HepG2 (cell line): ENCODE measurements around the gene CXCL17. TPM values are rescaled to one million over a fixed set of nuclear protein-coding genes. Genes with fewer than 3 reads are reported as not detected.

Source experiments
- FOXA3 ChIP-seq: IDR thresholded peaks from 2 replicates; pipeline ENCODE4 v1.6.1; 2016; ENCODE audit warnings: missing genetic modification reagents, missing compliant biosample characterization
- FOXK1 ChIP-seq: sonication (generic); formaldehyde crosslinking; IDR thresholded peaks from 2 replicates; pipeline ENCODE4 v1.4.0; 2020; ENCODE audit warnings: low read depth, missing genetic modification reagents, borderline replicate concordance
- HOXA3 ChIP-seq: sonication (generic); formaldehyde crosslinking; IDR thresholded peaks from 2 replicates; pipeline ENCODE4 v1.5.0; 2020; ENCODE audit warnings: missing genetic modification reagents
- MAFG ChIP-seq: sonication (generic); formaldehyde crosslinking; IDR thresholded peaks from 2 replicates; pipeline ENCODE4 v1.5.1; 2020; ENCODE audit warnings: mild to moderate bottlenecking, missing genetic modification reagents
- MTA1 ChIP-seq: sonication (generic); formaldehyde crosslinking; IDR thresholded peaks from 2 replicates; pipeline ENCODE4 v1.4.0; 2020; ENCODE audit warnings: missing genetic modification reagents, mild to moderate bottlenecking, borderline replicate concordance
- MTF2 ChIP-seq: sonication (generic); formaldehyde crosslinking; IDR thresholded peaks from 2 replicates; pipeline ENCODE4 v1.5.0; 2020; ENCODE audit warnings: missing genetic modification reagents, borderline replicate concordance
- MXI1 ChIP-seq: IDR thresholded peaks from 3 replicates; pipeline ENCODE4 v1.6.1; 2012; ENCODE audit warnings: low read depth, low read length, inconsistent platforms, borderline replicate concordance
- NRL ChIP-seq: sonication (generic); formaldehyde crosslinking; IDR thresholded peaks from 2 replicates; pipeline ENCODE4 v1.5.0; 2020; ENCODE audit warnings: missing genetic modification reagents, mild to moderate bottlenecking, moderate library complexity, borderline replicate concordance
- PAX8 ChIP-seq: sonication (generic); formaldehyde crosslinking; IDR thresholded peaks from 2 replicates; pipeline ENCODE4 v1.8.0; 2022; ENCODE audit warnings: mild to moderate bottlenecking, missing genetic modification reagents, borderline replicate concordance
- RFX5 ChIP-seq: IDR thresholded peaks from 2 replicates; pipeline ENCODE4 v1.6.1; 2011; ENCODE audit warnings: low read depth, low read length, improper control_type of control experiment
- RXRB ChIP-seq: IDR thresholded peaks from 2 replicates; pipeline ENCODE4 v1.6.1; 2016; ENCODE audit warnings: borderline replicate concordance, missing genetic modification reagents, missing compliant biosample characterization
- SIX4 ChIP-seq: sonication (generic); formaldehyde crosslinking; IDR thresholded peaks from 2 replicates; pipeline ENCODE4 v1.4.0; 2020; ENCODE audit warnings: missing genetic modification reagents
- ZNF431 ChIP-seq: sonication (generic); formaldehyde crosslinking; IDR thresholded peaks from 2 replicates; pipeline ENCODE4 v1.9.0; 2022; ENCODE audit warnings: missing genetic modification reagents, low read depth, mild to moderate bottlenecking, borderline replicate concordance
- ZNF451 ChIP-seq: sonication (generic); formaldehyde crosslinking; IDR thresholded peaks from 2 replicates; pipeline ENCODE4 v1.5.0; 2020; ENCODE audit warnings: mild to moderate bottlenecking, missing genetic modification reagents
- ZNF484 ChIP-seq: sonication (generic); formaldehyde crosslinking; IDR thresholded peaks from 2 replicates; pipeline ENCODE4 v1.5.1; 2020; ENCODE audit warnings: mild to moderate bottlenecking, low read depth, missing genetic modification reagents, borderline replicate concordance
- ZNF572 ChIP-seq: sonication (generic); formaldehyde crosslinking; IDR thresholded peaks from 2 replicates; pipeline ENCODE4 v1.5.1; 2020; ENCODE audit warnings: mild to moderate bottlenecking, missing genetic modification reagents
- ZNF619 ChIP-seq: sonication (generic); formaldehyde crosslinking; IDR thresholded peaks from 2 replicates; pipeline ENCODE4 v1.4.0; 2020; ENCODE audit warnings: mild to moderate bottlenecking, missing genetic modification reagents
- ZNF749 ChIP-seq: sonication (generic); formaldehyde crosslinking; IDR thresholded peaks from 2 replicates; pipeline ENCODE4 v1.8.0; 2022; ENCODE audit warnings: mild to moderate bottlenecking, missing genetic modification reagents, moderate library complexity, borderline replicate concordance
- ZNF790 ChIP-seq: sonication (generic); formaldehyde crosslinking; IDR thresholded peaks from 2 replicates; pipeline ENCODE4 v1.8.0; 2022; ENCODE audit warnings: missing genetic modification reagents, mild to moderate bottlenecking, borderline replicate concordance
- polyA plus RNA-seq, 8 experiments: library from polyadenylated mRNA; depleted of rRNA in 3 of 8; stranded (reverse) in 7 of 8; unstranded in 1 of 8; fragments of >200 nt; fragmentation: Illumina TruSeq in 4 of 8; extraction: Trizol in 4 of 8; gene quantifications; 2 replicates each; pipeline versions ENCODE4 v1.2.1 to v1.2.3, GENCODE V29; 2011 to 2016; ENCODE audit warnings: low read depth in 4 of 8, missing spikeins in 1 of 8, mixed read lengths in 1 of 8; ENCODE audit not compliant: insufficient read depth in 1 of 8
- total RNA-seq, 5 experiments: library from RNA; depleted of rRNA; stranded (reverse); fragments of >200 nt; fragmentation: Illumina TruSeq; extraction: Trizol; gene quantifications; 2 replicates each; pipeline ENCODE4 v1.2.3, GENCODE V29; 2016; ENCODE audit warnings: low read depth in 1 of 5
- TF ChIP-seq, protein P1 (sequence below): sonication (generic); formaldehyde crosslinking; IDR thresholded peaks from 2 replicates; pipeline ENCODE4 v1.5.0; 2020; ENCODE audit warnings: mild to moderate bottlenecking, missing genetic modification reagents
- TF ChIP-seq, protein P2 (sequence below): sonication (generic); formaldehyde crosslinking; IDR thresholded peaks from 2 replicates; pipeline ENCODE4 v1.8.0; 2022; ENCODE audit warnings: missing genetic modification reagents, mild to moderate bottlenecking, moderate library complexity, borderline replicate concordance
- TF ChIP-seq, protein P3 (sequence below): sonication (generic); formaldehyde crosslinking; IDR thresholded peaks from 2 replicates; pipeline ENCODE4 v1.8.0; 2022; ENCODE audit warnings: mild to moderate bottlenecking, missing genetic modification reagents; ENCODE audit not compliant: insufficient replicate concordance
- TF ChIP-seq, protein P4 (sequence below): sonication (generic); formaldehyde crosslinking; IDR thresholded peaks from 2 replicates; pipeline ENCODE4 v1.8.1; 2023; ENCODE audit warnings: mild to moderate bottlenecking, missing genetic modification reagents

CXCL17 gene
- total and polyA plus RNA-seq, 2 of the 13 experiments (the other 11 are each of a cell fraction or from before 2014, with no cell fraction given): 0.12 TPM; not detected in 1

DNA sequence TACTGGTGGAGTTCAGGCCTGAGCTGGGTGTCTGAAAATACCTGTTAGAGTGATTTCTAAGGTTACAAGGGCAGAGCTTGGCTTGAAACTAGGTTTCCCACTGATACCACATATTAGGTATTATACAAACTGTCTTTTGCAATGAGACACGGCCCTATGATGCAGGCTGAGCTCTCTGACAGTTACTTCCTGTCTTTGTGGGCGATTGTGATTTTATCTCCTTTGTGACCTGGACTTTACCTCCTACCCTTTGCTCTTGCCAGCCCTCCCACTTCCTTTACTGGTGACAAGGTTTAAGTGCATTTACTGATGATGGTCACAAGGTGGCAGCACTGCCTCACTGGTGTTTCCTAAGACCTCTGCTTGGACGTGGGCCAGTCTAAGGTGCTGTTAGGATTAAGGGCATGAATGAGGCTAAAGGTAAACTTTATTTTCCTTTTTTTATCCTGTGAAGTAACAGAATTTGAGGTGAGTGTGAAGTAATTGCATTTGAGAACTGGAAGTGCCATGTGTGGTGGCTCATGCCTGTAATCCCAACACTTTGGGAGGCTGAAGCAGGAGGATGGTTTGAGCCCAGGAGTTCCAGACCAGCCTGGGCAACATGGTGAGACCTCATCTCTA, 7.7 kb upstream of the CXCL17 start (continued):
- TF ChIP-seq MTA1 (CRISPR knock-in tag) (no peak; the same call in 1 of the 2 replicates), FOXA3 (CRISPR knock-in tag) (peak; percentile 81), RFX5 (no peak), ZNF431 (no peak), ZNF749 (CRISPR knock-in tag) (no peak), ZNF790 (CRISPR knock-in tag) (no peak), PAX8 (CRISPR knock-in tag) (no peak), RXRB (CRISPR knock-in tag) (peak; percentile 98), MTF2 (CRISPR knock-in tag) (no peak), MXI1 (peak; percentile 43; the same call in 1 of the 3 replicates), SIX4 (CRISPR knock-in tag) (peak; percentile 56), HOXA3 (CRISPR knock-in tag) (peak; percentile 86), ZNF451 (CRISPR knock-in tag) (no peak), ZNF484 (CRISPR knock-in tag) (no peak), MAFG (CRISPR knock-in tag) (no peak), ZNF572 (CRISPR knock-in tag) (no peak), ZNF619 (CRISPR knock-in tag) (peak; percentile 88; the same call in 1 of the 2 replicates), FOXK1 (CRISPR knock-in tag) (peak; percentile 54; the same call in 1 of the 2 replicates), NRL (CRISPR knock-in tag) (no peak)
- TF ChIP-seq, protein P1, sequence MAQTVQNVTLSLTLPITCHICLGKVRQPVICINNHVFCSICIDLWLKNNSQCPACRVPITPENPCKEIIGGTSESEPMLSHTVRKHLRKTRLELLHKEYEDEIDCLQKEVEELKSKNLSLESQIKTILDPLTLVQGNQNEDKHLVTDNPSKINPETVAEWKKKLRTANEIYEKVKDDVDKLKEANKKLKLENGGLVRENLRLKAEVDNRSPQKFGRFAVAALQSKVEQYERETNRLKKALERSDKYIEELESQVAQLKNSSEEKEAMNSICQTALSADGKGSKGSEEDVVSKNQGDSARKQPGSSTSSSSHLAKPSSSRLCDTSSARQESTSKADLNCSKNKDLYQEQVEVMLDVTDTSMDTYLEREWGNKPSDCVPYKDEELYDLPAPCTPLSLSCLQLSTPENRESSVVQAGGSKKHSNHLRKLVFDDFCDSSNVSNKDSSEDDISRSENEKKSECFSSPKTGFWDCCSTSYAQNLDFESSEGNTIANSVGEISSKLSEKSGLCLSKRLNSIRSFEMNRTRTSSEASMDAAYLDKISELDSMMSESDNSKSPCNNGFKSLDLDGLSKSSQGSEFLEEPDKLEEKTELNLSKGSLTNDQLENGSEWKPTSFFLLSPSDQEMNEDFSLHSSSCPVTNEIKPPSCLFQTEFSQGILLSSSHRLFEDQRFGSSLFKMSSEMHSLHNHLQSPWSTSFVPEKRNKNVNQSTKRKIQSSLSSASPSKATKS (CRISPR knock-in tag): no peak
- TF ChIP-seq, protein P2, sequence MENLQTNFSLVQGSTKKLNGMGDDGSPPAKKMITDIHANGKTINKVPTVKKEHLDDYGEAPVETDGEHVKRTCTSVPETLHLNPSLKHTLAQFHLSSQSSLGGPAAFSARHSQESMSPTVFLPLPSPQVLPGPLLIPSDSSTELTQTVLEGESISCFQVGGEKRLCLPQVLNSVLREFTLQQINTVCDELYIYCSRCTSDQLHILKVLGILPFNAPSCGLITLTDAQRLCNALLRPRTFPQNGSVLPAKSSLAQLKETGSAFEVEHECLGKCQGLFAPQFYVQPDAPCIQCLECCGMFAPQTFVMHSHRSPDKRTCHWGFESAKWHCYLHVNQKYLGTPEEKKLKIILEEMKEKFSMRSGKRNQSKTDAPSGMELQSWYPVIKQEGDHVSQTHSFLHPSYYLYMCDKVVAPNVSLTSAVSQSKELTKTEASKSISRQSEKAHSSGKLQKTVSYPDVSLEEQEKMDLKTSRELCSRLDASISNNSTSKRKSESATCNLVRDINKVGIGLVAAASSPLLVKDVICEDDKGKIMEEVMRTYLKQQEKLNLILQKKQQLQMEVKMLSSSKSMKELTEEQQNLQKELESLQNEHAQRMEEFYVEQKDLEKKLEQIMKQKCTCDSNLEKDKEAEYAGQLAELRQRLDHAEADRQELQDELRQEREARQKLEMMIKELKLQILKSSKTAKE (CRISPR knock-in tag): peak; percentile 62; the same call in 1 of the 2 replicates
- TF ChIP-seq, protein P3, sequence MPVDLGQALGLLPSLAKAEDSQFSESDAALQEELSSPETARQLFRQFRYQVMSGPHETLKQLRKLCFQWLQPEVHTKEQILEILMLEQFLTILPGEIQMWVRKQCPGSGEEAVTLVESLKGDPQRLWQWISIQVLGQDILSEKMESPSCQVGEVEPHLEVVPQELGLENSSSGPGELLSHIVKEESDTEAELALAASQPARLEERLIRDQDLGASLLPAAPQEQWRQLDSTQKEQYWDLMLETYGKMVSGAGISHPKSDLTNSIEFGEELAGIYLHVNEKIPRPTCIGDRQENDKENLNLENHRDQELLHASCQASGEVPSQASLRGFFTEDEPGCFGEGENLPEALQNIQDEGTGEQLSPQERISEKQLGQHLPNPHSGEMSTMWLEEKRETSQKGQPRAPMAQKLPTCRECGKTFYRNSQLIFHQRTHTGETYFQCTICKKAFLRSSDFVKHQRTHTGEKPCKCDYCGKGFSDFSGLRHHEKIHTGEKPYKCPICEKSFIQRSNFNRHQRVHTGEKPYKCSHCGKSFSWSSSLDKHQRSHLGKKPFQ (CRISPR knock-in tag): no peak
- TF ChIP-seq, protein P4, sequence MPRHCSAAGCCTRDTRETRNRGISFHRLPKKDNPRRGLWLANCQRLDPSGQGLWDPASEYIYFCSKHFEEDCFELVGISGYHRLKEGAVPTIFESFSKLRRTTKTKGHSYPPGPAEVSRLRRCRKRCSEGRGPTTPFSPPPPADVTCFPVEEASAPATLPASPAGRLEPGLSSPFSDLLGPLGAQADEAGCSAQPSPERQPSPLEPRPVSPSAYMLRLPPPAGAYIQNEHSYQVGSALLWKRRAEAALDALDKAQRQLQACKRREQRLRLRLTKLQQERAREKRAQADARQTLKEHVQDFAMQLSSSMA: no peak
